Measurements from ENCODE around the gene DLST. TPM values are rescaled to one million over a fixed set of nuclear protein-coding genes. Genes with fewer than 3 reads are reported as not detected.

Gene DLST
- total RNA-seq, 1 experiment from 2014 or later = 145 TPM

DNA sequence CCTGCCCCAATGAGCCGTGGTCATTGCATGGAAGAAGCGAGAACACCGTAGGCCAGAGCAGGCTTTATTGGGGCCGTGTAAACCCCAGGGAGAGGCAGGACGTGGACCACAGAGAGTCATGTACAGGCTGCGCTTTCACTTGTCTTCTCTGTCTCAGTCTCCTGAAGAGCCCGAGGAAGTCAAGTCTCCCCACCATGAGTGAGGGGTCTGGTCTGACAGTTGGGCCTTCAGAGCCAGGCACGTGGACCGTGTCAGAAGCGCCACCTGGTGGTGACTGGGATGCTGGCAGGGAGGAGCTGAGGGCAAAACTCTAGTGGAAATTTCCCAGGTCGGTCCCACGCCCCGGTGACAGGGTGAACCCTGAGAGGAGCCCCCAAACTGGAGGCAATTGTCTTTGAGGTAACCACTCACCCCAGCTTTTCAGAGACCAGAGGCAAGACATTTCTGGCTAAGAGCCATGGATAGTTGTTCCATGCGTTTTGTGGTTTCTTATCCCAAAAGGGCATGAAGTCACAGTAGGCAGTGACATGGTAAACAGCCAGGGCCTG lies 24.0 kb downstream of the DLST start:
- POLR2A ChIA-PET (ENCODE audit: low non-redundant PET) = interaction anchor here (0.7 kb wide), 1 partner anchor 32 kb away, joined by 4 read pairs; no protein-coding TSS in a partner anchor
- intact Hi-C loops (cut with micrococcal nuclease; ENCODE audit: unreplicated experiment) = loop anchor here (1.0 kb wide), 1 partner anchor 44 kb away; no protein-coding TSS in a partner anchor
- Histone ChIP-seq H3K4me1 (ENCODE audit: insufficient read depth, low read length, poor library complexity, severe bottlenecking) (no peaks in the 10 kb centered on the region), H3K27ac (ENCODE audit: low read depth, low read length, poor library complexity, severe bottlenecking) (no peak overlapping the region), H3K36me3 (ENCODE audit: insufficient read depth, low read length, poor library complexity, severe bottlenecking) (peaks cover 46% of the 10 kb centered on the region), H3K27me3 (replicated peaks; ENCODE audit: insufficient read depth, low read depth, low read length, poor library complexity) (no peaks in the 10 kb centered on the region), H3K9me3 (ENCODE audit: low read depth, low read length, poor library complexity, severe bottlenecking) (no peaks in the 10 kb centered on the region), H3K4me3 (ENCODE audit: low read depth, low read length, poor library complexity, severe bottlenecking) (no peak overlapping the region)
- CTCF ChIA-PET = interaction anchor here (0.6 to 3.3 kb wide), 4 partner anchors 18 to 297 kb away, joined by 3 to 26 read pairs (median 4); partner anchors contain the start of gene RPS6KL1
- TF ChIP-seq, protein P1, sequence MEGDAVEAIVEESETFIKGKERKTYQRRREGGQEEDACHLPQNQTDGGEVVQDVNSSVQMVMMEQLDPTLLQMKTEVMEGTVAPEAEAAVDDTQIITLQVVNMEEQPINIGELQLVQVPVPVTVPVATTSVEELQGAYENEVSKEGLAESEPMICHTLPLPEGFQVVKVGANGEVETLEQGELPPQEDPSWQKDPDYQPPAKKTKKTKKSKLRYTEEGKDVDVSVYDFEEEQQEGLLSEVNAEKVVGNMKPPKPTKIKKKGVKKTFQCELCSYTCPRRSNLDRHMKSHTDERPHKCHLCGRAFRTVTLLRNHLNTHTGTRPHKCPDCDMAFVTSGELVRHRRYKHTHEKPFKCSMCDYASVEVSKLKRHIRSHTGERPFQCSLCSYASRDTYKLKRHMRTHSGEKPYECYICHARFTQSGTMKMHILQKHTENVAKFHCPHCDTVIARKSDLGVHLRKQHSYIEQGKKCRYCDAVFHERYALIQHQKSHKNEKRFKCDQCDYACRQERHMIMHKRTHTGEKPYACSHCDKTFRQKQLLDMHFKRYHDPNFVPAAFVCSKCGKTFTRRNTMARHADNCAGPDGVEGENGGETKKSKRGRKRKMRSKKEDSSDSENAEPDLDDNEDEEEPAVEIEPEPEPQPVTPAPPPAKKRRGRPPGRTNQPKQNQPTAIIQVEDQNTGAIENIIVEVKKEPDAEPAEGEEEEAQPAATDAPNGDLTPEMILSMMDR (conservative IDR thresholded peaks at IDR 0.05; ENCODE audit: low read depth, low read length) = peak; percentile 99
- TF ChIP-seq EZH2 (IDR thresholded peaks at IDR 0.05; ENCODE audit: borderline replicate concordance, low read depth, low read length, poor library complexity, severe bottlenecking) = no peak
- peak; percentile 75 for DNase-seq (ENCODE audit: low spot score)
- no TSS peak for BruUV-seq (replicated peaks)

DNA sequence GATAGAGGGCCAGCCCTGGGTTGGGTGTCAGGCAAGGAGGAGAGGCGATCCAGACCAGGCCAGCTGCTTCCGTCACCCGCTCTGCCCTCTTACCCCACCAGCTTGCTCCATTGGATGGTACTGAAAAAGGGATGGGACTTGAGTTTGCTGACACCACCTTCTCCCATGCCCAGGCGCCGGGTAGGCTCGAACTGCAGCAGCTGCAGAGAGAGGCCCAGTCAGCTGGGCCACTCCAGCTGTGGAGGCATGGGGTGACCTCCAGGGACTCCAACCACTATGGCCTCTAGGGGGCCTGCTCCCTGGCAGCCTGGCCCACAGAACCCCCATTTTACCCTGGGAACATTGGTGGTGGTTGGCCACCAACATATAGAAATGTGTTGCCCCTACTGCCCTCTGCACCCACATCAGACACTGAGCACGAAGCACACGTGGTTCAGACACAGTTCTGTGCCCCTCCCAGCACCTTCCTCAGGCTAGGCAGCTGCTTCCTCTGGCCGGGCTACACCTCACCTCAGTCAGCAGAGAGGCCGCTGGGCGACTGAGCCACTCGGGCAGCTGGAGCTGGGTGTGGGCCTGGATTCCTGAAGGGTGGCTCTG lies 25.3 kb downstream of the DLST start:
- ChIA-PET CTCF (interaction anchor here (3.3 kb wide), 1 partner anchor 47 kb away, joined by 26 read pairs; no protein-coding TSS in a partner anchor), POLR2A (ENCODE audit: low non-redundant PET) (no interaction called here)
- Histone ChIP-seq H3K4me3 (ENCODE audit: low read depth, low read length, poor library complexity, severe bottlenecking) (no peak overlapping the region), H3K27me3 (replicated peaks; ENCODE audit: insufficient read depth, low read depth, low read length, poor library complexity) (no peaks in the 10 kb centered on the region), H3K9me3 (ENCODE audit: low read depth, low read length, poor library complexity, severe bottlenecking) (no peaks in the 10 kb centered on the region), H3K27ac (ENCODE audit: low read depth, low read length, poor library complexity, severe bottlenecking) (no peak overlapping the region), H3K36me3 (ENCODE audit: insufficient read depth, low read length, poor library complexity, severe bottlenecking) (peaks cover 33% of the 10 kb centered on the region), H3K4me1 (ENCODE audit: insufficient read depth, low read length, poor library complexity, severe bottlenecking) (no peaks in the 10 kb centered on the region)
- TF ChIP-seq, protein P1 (conservative IDR thresholded peaks at IDR 0.05; ENCODE audit: low read depth, low read length) = peak; percentile 40; the same call in 1 of the 2 replicates
- TF ChIP-seq EZH2 (IDR thresholded peaks at IDR 0.05; ENCODE audit: borderline replicate concordance, low read depth, low read length, poor library complexity, severe bottlenecking) = no peak
- no TSS peak for BruUV-seq (replicated peaks)
- no peak for DNase-seq (ENCODE audit: low spot score)
- intact Hi-C loops (cut with micrococcal nuclease; ENCODE audit: unreplicated experiment) = no loop called here

DNA sequence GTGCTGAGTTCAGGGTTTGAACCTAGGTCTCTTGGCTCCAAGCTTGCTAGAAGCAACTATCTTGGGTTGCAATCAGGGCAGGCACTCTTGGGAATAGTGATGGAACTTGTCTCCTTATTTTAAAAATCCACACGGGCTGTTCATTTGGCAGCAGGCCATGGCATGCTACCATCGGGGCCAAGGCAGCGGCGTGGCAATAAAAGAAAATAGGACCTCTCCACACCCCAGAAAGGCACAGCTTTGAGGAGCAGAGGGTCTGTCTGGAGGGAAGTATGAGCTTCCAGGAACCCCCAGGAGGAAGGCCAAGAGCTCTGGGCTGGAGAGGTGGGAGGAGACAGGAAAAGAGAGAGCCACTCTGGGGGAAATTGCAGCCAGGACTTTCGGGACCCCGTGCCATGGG lies 26.0 kb downstream of the DLST start:
- peaks cover 26% of the 10 kb centered on the region for H3K36me3 ChIP-seq (ENCODE audit: insufficient read depth, low read length, poor library complexity, severe bottlenecking)
- no peaks in the 10 kb centered on the region for H3K27me3 ChIP-seq (replicated peaks; ENCODE audit: insufficient read depth, low read depth, low read length, poor library complexity)
- H3K9me3 ChIP-seq (ENCODE audit: low read depth, low read length, poor library complexity, severe bottlenecking) = no peaks in the 10 kb centered on the region
- TF ChIP-seq, protein P1 (conservative IDR thresholded peaks at IDR 0.05; ENCODE audit: low read depth, low read length) = no peak
- TF ChIP-seq EZH2 (IDR thresholded peaks at IDR 0.05; ENCODE audit: borderline replicate concordance, low read depth, low read length, poor library complexity, severe bottlenecking) = no peak
- H3K4me1 ChIP-seq (ENCODE audit: insufficient read depth, low read length, poor library complexity, severe bottlenecking) = no peaks in the 10 kb centered on the region
- DNase-seq (ENCODE audit: low spot score) = no peak
- no peak overlapping the region for H3K27ac ChIP-seq (ENCODE audit: low read depth, low read length, poor library complexity, severe bottlenecking)
- ChIA-PET POLR2A (ENCODE audit: low non-redundant PET) (no interaction called here), CTCF (interaction anchor here (0.7 to 3.3 kb wide), 3 partner anchors 14 to 215 kb away, joined by 3 to 26 read pairs (median 3); no protein-coding TSS in a partner anchor)
- H3K4me3 ChIP-seq (ENCODE audit: low read depth, low read length, poor library complexity, severe bottlenecking) = no peak overlapping the region
- BruUV-seq (replicated peaks) = no TSS peak
- intact Hi-C loops (cut with micrococcal nuclease; ENCODE audit: unreplicated experiment) = no loop called here

All from A673 (cell line).